GM04503 (cell line): ENCODE data around the gene CIROP.

Experiments
- DNase-seq: peaks from one replicate; pipeline ENCODE4 v3.0.0-alpha.2; 2012; ENCODE audit warnings: low read depth

Gene CIROP

GRCh38 chr14:23093104-23093503 lies 11.7 kb downstream of the CIROP start:
- no peak for DNase-seq

- DNase-seq = no peak
Measured at GRCh38 chr14:23091294-23092225, 13.2 kb downstream of the CIROP start.

- DNase-seq = no peak
Measured at GRCh38 chr14:23090254-23090636, 14.5 kb downstream of the CIROP start.

GRCh38 chr14:23089498-23090253 lies 15.1 kb downstream of the CIROP start:
- no peak for DNase-seq

- no peak for DNase-seq
Measured at GRCh38 chr14:23086565-23086964, 18.2 kb downstream of the CIROP start.

- DNase-seq = no peak
Measured at GRCh38 chr14:23085458-23085857, 19.3 kb downstream of the CIROP start.

- no peak for DNase-seq
Measured at GRCh38 chr14:23080474-23080873, 24.3 kb downstream of the CIROP start.

GRCh38 chr14:23079716-23080115 lies 25.1 kb downstream of the CIROP start:
- peak; percentile 46 for DNase-seq

- DNase-seq = peak; percentile 98
Measured at GRCh38 chr14:23078692-23079116, 26.1 kb downstream of the CIROP start.

GRCh38 chr14:23077962-23078361 lies 26.8 kb downstream of the CIROP start:
- DNase-seq = no peak

- DNase-seq = no peak
Measured at GRCh38 chr14:23076785-23077408, 27.9 kb downstream of the CIROP start.

GRCh38 chr14:23074906-23075305 lies 29.9 kb downstream of the CIROP start:
- no peak for DNase-seq

- no peak for DNase-seq
Measured at GRCh38 chr14:23071921-23072539, 32.8 kb downstream of the CIROP start.

- DNase-seq = peak; percentile 72
Measured at GRCh38 chr14:23071244-23071920, 33.4 kb downstream of the CIROP start.

- DNase-seq = no peak
Measured at GRCh38 chr14:23070262-23071129, 34.3 kb downstream of the CIROP start.

- no peak for DNase-seq
Measured at GRCh38 chr14:23069413-23069806, 35.4 kb downstream of the CIROP start.

- peak; percentile 59 for DNase-seq
Measured at GRCh38 chr14:23068789-23069412, 35.9 kb downstream of the CIROP start.

GRCh38 chr14:23067847-23068788 lies 36.7 kb downstream of the CIROP start:
- no peak for DNase-seq
